Measurements from ENCODE around the gene S100A2. TPM values are rescaled to one million over a fixed set of nuclear protein-coding genes. Genes with fewer than 3 reads are reported as not detected.
"Not testable (repeated sequence)": the region's sequence is repeated elsewhere in the genome, so short reads cannot be mapped to it uniquely, and the experiment has no call there.

The S100A2 gene
- polyA plus RNA-seq, 4 donors = 6.2 to 11.8 (median 8.0) TPM

DNA sequence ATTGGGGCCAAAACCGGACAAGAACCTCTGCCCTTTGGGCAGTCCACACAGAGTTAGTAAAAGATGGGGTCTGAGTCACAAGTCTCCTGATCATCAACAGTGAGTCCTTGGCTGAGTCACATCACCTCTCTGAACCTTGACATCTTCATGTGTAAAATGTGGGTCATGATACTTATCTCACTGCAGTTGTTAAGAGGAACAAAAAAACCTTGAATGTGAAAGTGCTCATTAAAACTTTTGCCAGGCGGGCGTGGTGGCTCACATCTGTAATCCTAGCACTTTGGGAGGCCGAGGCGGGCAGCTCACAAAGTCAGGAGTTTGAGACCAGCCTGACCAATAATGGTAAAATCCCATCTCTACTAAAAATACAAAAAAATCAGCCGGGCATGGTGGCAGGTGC, 31.6 kb upstream of the S100A2 start:
- DNase-seq (ENCODE audit: low read depth in 4 of 4, low spot score in 3 of 4) = no peak

DNA sequence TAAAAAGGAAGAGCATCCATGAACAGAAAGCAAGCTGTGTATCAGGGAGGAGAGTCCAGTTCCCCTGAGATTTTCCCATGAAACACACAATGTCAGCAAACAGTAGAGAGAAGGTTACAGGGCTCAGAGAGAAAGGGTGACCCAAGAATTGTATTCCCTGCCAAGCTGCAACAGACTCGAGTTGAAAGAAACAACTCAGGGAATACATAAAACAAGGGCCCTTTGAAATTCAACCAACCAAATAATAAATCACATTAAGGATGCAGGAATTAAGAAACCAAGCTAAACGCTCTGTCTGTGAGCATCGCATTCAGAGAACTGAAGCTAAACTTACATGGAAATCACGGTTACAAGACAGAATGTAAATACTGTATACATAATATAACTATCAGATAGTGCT, 27.1 kb upstream of the S100A2 start:
- DNase-seq (ENCODE audit: low read depth in 4 of 4, low spot score in 3 of 4) = no peak

DNA sequence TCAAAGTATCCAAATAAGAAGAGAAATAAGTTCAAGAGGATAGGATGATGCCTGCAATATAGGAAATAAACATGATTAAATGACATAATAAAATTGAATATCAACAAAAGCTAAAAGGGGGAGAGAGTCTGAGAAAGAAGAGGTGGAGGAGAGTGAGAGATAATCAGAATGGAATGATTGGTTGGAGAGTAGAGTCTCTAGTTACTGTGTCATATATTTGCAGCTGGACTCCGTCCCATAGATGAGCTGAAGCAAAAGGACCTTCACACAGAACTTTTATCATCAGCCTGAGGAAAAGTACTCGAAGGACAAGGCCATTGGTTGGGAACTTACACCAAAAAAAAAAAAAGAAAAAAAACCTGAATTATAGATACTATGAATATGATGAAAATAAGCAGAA, 22.8 kb upstream of the S100A2 start:
- no peak for DNase-seq (ENCODE audit: low read depth in 4 of 4, low spot score in 3 of 4)

DNA sequence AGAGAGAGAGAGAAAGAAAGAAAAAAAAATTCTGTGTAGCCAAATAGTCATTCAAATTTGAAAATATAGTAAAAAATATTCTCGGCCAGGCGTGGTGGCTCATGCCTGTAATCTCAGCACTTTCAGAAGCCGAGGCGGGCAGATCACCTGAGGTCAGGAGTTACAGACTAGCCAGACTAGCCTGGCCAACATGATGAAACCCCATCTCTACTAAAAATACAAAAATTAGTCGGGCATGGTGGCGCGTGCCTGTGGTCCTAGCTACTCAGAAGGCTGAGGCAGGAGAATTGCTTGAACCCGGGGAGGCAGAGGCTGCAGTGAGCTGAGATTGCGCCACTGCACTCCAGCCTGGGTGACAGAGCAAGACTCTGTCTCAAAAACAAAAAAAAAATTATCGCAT, 22.4 kb upstream of the S100A2 start:
- DNase-seq (ENCODE audit: low read depth in 4 of 4, low spot score in 3 of 4) = not testable (repeated sequence)

DNA sequence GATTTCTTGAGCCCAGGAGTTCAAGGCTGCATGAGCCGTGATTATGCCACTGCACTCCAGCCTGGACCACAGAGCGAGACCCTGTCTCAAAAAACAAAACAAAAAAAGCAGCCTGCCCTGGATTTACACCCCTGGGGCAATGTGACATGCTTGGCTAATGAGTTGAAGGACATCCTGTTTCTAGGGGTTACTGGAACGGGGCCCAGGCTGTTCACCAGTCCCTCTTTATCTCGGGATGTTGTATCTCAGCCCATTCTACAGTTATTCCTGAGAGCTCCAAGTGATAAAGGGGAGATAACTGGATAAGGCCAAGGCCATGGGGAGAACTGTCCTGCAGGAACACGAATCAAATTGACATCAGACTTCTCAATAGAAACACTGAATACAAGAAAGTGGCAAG, 21.7 kb upstream of the S100A2 start:
- no peak for DNase-seq (ENCODE audit: low read depth in 4 of 4, low spot score in 3 of 4)

DNA sequence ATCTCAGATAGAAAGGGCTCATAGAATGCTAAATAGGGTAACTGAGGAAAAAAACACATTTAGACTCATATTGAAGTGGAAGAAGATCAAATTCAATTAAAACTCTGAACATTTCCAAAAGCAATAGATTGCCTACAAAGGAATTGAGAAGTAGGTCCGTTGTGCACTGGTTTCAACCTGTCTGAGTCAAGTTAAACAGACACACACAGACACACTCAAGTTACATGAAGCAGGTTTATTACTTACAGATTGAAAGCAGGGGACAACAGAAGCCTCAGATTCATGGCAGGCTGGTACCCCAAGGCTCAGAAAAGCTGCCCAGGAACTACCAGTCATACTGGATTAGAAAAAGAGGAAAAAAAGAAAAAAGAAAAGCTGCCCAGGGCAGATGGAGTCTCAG, 20.7 kb upstream of the S100A2 start:
- DNase-seq (ENCODE audit: low read depth in 4 of 4, low spot score in 3 of 4) = no peak

DNA sequence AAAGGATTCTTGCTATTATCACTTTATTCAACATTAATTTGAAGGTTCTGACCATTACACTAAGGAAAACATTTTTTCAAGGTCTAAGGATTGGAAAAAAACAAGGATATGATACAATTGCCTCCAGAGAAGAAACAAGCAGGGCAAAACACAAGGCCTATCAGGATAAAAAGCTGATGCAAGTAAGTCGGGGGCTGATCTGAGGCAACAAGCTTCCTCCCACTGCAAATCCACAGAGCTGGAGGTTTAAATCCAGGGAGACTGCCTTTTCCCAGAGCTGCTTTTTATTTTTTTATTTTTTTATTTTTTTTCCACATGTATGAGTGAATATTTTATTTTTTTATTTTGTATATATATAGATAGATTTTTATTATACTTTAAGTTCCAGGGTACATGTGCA, 19.4 kb upstream of the S100A2 start:
- DNase-seq (ENCODE audit: low read depth in 4 of 4, low spot score in 3 of 4) = no peak

DNA sequence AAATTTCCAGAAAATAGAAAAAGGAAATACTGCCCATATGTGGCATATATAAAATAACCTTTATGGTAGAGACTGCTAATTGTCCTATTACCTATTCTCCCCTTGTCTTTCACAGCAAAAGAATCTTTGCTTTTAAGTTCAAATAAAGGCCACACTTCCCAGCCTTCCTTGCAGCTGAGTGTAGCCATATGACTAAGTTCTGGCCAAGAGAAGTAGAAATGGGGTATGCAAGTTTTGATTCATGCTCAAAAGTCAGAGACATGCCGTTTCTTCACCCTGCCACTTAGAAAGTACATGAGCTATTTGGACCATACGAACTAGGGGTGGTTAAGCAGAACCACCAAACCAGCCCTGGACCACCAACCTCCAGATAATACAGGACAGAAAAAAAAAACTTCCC, 18.3 kb upstream of the S100A2 start:
- no peak for DNase-seq (ENCODE audit: low read depth in 4 of 4, low spot score in 3 of 4)

DNA sequence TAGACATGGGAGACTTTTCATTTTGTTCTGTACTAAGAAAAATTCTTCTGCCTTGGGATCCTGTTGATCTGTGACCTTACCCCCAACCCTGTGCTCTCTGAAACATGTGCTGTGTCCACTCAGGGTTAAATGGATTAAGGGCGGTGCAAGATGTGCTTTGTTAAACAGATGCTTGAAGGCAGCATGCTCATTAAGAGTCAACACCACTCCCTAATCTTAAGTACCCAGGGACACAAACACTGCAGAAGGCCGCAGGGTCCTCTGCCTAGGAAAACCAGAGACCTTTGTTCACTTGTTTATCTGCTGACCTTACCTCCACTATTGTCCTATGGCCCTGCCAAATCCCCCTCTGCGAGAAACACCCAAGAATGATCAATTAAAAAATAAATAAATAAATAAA, 17.9 kb upstream of the S100A2 start:
- not testable (repeated sequence) for DNase-seq (ENCODE audit: low read depth in 4 of 4, low spot score in 3 of 4)

DNA sequence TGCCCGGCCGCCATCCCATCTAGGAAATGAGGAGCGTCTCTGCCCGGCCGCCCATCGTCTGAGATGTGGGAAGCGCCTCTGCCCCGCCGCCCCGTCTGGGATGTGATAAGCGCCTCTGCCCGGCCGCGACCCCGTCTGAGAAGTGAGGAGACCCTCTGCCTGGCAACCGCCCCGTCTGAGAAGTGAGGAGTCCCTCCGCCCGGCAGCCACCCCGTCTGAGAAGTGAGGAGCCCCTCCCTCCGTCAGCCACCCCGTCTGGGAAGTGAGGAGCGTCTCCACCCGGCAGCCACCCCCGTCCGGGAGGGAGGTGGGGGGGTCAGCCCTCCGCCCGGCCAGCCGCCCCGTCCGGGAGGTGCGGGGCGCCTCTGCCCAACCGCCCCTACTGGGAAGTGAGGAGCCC, 17.2 kb upstream of the S100A2 start:
- DNase-seq (ENCODE audit: low read depth in 4 of 4, low spot score in 3 of 4) = not testable (repeated sequence)

DNA sequence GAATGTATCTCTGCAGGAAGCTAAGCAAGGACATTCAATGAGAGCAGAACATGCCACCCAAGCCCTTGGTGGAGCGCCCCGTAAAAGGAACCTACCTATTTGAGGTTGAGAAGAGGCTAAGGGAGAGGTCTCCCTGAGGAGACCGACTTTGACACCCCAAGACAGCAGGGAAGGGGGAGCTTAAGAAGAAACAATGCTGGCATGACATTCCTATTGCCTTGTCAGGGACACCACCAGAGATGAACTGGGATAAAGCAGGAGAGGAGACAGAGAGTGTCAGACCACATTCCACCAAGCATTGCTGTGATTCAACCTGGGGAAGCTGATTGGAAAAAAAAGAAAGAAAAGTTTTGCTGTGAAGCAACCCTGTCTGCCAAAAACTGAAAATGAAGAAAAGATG, 13.3 kb upstream of the S100A2 start:
- no peak for DNase-seq (ENCODE audit: low read depth in 4 of 4, low spot score in 3 of 4)

DNA sequence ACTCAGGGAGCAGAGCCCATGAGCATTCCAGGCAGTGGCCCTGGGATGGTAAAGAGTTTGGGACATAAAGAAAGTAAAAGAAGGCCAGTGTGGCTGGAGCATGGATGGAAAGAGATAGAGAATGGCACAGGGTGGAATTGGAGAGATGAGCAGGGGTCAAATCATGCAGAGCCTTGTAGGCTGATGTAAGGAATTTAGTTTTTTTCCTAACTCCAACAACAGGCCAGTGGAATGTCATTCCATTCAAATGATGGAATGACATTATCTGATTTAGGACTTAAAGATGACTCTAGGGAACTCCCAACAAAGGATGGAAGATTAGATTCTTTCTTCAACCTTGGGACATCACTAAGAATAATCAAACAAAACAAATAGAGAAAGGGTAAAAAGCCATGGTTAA, 12.8 kb upstream of the S100A2 start:
- no peak for DNase-seq (ENCODE audit: low read depth in 4 of 4, low spot score in 3 of 4)

DNA sequence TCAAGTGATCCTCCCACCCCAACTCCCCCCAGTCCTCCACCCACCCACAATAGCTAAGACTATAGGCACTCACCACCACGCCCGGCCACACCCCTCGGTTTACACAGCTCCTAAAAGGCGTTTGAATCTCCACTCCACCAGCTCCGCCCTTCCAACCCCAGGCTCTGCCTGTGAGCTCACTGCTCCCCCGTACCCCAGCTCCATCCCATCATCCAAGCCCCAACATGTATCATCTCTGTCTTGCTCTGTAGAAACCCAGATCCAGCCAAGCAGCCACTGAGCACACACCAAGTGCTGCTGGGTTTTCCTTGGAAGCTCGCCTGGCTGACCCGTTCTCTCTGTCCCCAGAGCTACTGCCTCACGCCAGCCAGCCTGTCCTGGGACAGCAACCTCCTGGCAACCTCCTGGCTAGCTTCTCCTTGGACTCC, 12.0 kb upstream of the S100A2 start:
- DNase-seq (ENCODE audit: low read depth in 4 of 4, low spot score in 3 of 4) = no peak

DNA sequence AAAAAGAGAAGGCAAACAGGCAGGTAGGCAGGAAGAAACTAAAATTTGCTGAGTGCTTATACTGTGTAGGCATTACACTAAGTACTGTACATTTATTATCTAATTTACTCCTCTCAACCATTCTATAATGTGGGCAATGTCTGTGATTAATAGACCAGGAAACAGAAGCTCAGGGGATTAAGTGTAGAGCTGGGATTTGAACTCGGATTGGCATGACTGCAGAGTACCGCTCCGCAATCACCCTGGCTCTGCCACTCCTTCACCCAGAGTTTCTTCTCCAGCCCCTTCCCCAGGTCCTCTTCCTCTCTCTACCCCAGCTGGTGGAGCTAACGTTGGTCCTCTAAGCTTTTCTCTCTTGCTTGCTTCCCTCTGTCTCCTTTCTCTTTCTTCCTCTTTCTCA, 11.5 kb upstream of the S100A2 start:
- DNase-seq (ENCODE audit: low read depth in 4 of 4, low spot score in 3 of 4) = no peak

DNA sequence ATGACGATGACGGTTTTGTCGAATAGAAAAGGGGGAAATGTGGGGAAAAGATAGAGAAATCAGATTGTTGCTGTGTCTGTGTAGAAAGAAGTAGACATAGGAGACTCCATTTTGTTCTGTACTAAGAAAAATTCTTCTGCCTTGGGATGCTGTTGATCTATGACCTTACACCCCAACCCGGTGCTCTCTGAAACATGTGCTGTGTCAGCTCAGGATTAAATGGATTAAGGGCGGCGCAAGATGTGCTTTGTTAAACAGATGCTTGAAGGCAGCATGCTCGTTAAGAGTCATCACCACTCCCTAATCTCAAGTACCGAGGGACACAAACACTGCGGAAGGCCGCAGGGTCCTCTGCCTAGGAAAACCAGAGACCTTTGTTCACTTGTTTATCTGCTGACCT, 9.9 kb upstream of the S100A2 start:
- not testable (repeated sequence) for DNase-seq (ENCODE audit: low read depth in 4 of 4, low spot score in 3 of 4)

DNA sequence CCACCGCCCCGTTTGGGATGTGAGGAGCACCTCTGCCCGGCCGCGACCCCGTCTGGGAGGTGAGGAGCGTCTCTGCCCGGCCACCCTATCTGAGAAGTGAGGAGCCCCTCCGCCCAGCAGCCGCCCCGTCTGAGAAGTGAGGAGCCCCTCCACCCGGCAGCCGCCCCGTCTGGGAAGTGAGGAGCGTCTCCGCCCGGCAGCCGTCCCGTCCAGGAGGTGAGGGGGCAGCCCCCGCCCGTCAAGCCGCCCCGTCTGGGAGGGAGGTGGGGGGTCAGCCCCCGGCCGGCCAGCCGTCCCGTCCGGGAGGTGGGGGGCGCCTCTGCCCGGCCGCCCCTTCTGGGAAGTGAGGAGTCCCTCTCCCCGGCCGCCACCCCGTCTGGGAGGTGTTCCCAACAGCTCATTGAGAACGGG, 9.4 kb upstream of the S100A2 start:
- DNase-seq (ENCODE audit: low read depth in 4 of 4, low spot score in 3 of 4) = not testable (repeated sequence)

DNA sequence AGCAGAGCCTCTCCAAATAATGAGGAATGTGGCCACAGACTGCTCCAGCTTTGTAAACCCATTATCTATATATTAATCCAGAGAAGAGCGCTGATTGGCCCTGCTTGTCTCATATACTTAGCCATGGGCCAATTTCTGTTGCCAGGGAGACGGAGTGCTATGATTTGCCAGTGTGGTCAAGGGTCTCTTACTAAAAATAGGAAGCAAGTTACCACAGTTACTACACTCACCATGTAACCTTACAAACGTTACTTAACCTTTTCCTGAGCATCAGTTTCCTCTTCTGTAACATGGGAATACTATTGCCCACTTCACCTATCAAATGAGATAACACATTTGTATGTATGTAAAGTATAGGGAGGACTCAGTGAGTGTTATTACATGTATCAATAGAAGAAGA, 7.7 kb upstream of the S100A2 start:
- no peak for DNase-seq (ENCODE audit: low read depth in 4 of 4, low spot score in 3 of 4)

DNA sequence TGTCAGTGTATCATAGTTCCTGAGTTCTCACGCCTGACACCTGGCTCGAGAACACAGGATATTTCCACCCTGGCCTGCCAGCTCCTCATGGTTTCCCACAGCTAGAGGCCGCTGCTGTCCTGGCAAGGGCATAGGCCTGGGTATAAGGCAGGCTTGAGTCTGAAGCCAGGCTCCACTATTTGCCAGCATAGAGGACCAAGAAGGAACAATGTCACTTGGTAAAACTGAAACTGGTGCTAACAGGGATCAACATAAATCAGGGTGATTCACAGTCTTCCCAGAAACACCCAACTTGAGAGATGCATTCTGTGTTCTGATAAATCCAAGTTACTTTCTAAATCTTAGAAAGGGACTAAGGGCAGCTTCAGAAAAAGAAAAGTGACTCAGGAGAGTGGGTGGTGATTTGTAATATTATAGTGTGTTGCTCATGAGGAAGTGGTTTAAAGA, 6.9 kb upstream of the S100A2 start:
- no peak for DNase-seq (ENCODE audit: low read depth in 4 of 4, low spot score in 3 of 4)

DNA sequence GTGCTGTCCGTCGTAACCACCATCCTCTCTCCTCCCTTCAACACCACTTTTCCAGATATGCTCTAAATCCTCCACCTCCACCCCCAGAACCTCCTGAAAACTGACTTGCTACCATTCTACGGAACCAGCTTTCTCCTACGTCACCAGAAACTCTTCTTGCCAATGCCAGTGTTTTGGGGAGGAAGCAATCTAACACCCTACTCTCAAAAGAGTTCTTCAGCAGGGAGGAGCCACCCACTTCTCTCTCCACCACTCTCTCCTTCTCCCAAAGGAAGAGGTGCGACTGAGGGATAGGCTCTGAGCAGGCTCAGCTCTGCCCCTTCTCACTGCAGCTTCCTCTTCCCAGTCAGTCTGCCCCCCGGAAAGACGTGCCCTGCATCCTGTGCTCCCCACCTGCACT, 6.1 kb upstream of the S100A2 start:
- DNase-seq (ENCODE audit: low read depth in 4 of 4, low spot score in 3 of 4) = no peak

DNA sequence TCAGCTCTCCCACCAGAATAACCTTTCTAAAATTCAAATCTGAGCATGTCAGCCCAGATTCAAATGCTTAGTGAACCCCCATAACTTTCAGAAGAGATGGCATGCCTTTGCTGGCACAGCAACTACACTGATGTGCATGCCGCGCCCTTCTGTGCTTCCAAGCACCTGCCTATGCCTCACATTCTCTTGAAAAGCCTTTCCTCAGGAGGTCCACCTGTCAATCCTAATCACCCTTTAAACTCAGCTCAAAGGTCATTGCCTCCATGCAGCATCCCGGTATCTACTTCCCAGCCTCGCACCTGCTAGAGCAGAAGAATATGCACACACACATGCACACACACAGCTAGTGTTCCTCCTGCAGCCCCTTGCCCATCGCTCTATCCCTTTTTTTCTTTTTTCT, 5.2 kb upstream of the S100A2 start:
- DNase-seq (ENCODE audit: low read depth in 4 of 4, low spot score in 3 of 4) = no peak

DNA sequence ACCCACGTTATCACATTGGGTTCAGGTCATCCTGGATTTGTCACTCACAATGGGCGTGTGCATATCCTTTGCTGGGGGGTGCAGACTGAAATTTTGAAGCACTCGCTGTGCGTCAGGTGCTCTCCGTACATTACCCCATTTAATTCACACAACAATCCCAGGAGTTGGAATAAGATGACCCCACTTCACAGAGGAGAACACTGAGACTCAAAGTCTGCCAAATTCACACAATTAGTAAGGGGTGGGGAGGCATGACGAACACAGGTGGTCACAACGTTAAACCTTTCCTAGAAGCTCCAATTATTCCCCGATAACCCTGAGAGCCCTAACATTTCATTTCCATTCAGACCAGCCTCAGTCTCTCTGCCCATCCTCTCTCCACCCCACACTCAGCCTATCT, 3.8 kb upstream of the S100A2 start:
- DNase-seq (ENCODE audit: low read depth in 4 of 4, low spot score in 3 of 4) = no peak

DNA sequence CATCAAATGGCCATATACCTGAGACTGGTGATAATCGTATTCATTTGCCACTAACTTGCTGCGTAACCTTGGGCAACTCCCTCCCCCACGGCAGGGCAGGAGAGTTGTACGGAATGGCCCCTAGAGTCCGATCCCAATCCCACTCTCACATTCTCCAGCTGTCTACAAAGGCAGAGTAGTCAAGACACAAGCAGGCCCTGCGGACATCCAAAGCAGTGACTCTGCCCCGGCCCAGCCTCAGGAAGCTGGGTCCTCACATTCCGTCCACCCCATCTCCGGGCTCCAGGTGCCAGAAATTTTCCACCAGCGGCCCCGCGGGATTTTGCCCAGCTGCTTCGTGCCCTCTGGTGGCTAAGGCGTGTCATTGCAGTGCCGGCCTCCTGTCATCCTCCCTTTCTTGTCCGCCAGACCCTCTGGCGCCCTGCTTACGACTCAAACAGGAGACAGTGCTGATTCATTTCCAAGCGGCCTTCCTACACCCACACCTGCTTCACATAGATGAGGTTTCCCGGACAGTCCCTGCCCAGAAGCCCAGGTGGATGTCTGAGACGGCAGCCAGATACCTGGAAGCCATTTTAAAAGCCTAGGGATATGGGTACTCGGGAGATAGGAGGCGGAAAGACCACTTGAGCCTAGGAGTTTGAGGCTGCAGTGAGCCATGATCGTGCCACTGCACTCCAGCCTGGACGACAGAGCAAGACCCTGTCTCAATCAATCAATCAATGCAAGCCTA, 2.9 kb upstream of the S100A2 start:
- peak; percentile 76 to 85 (median 84) for DNase-seq (ENCODE audit: low read depth in 4 of 4, low spot score in 3 of 4)
